Inflammatory macrophage treated with lipopolysaccharide for 4 hours (primary cell): ENCODE data around the gene RPTOR.
"Not testable (repeated sequence)": the region's sequence is repeated elsewhere in the genome, so short reads cannot be mapped to it uniquely, and the experiment has no call there.

Experiments
- DNase-seq: peaks from one replicate; pipeline ENCODE4 v3.0.0-alpha.2; 2020

RPTOR gene

GRCh38 chr17:80751070-80751945, 206.7 kb downstream of the RPTOR start:
- no peak for DNase-seq

GRCh38 chr17:80751946-80752581, 207.4 kb downstream of the RPTOR start:
- DNase-seq = no peak

- DNase-seq = no peak
Measured at GRCh38 chr17:80753685-80754345, 209.2 kb downstream of the RPTOR start.

- no peak for DNase-seq
Measured at GRCh38 chr17:80754846-80755245, 210.2 kb downstream of the RPTOR start.

- no peak for DNase-seq
Measured at GRCh38 chr17:80755650-80756405, 211.2 kb downstream of the RPTOR start.

- DNase-seq = no peak
Measured at GRCh38 chr17:80758481-80759376, 214.1 kb downstream of the RPTOR start.

- no peak for DNase-seq
Measured at GRCh38 chr17:80759377-80759673, 214.7 kb downstream of the RPTOR start.

- DNase-seq = peak; percentile 36
Measured at GRCh38 chr17:80760511-80760911, 215.9 kb downstream of the RPTOR start.

GRCh38 chr17:80761110-80761871, 216.7 kb downstream of the RPTOR start:
- no peak for DNase-seq

GRCh38 chr17:80762076-80762475, 217.4 kb downstream of the RPTOR start:
- DNase-seq = no peak

- DNase-seq = no peak
Measured at GRCh38 chr17:80763293-80763867, 218.7 kb downstream of the RPTOR start.

- DNase-seq = not testable (repeated sequence)
Measured at GRCh38 chr17:80764627-80765145, 220.0 kb downstream of the RPTOR start.

- DNase-seq = peak; percentile 6
Measured at GRCh38 chr17:80765241-80765961, 220.8 kb downstream of the RPTOR start.

- no peak for DNase-seq
Measured at GRCh38 chr17:80766290-80766855, 221.7 kb downstream of the RPTOR start.

GRCh38 chr17:80768389-80768788, 223.8 kb downstream of the RPTOR start:
- DNase-seq = no peak

GRCh38 chr17:80768936-80769335, 224.3 kb downstream of the RPTOR start:
- DNase-seq = no peak

- DNase-seq = no peak
Measured at GRCh38 chr17:80769516-80769915, 224.9 kb downstream of the RPTOR start.

- no peak for DNase-seq
Measured at GRCh38 chr17:80769936-80770625, 225.4 kb downstream of the RPTOR start.
